ENCODE measurements around the gene ZNF554.

The ZNF554 gene

DNA sequence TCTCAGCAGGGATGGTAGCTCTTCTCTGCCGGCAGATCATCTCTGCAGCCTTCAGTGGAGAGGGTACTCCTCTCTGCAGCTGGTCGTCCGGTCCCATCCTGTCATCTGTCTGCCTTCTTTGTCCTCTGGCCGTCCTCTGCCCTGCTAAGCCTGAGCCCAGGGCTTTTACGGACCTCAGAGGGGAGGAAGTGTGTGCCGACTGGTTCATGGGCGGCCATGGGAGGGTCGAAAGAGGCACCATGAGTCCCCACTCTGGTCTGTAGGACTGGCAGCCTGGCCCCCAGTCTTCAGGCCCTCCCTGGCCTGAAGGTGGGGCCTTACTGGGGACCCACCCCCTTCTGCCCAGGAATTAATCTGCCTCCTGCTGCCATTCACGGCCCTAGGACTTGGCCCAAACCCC lies 4.0 kb downstream of the ZNF554 start:
- H3K27me3 ChIP-seq (ENCODE audit: low read depth, low read length): no peaks in the 10 kb centered on the region
- no peak overlapping the region for H3K4me2 ChIP-seq (ENCODE audit: low read length)
- no peak for TF ChIP-seq EZH2phosphoT487 (IDR thresholded peaks at IDR 0.05; ENCODE audit: low read depth)
- TF ChIP-seq, protein P1, sequence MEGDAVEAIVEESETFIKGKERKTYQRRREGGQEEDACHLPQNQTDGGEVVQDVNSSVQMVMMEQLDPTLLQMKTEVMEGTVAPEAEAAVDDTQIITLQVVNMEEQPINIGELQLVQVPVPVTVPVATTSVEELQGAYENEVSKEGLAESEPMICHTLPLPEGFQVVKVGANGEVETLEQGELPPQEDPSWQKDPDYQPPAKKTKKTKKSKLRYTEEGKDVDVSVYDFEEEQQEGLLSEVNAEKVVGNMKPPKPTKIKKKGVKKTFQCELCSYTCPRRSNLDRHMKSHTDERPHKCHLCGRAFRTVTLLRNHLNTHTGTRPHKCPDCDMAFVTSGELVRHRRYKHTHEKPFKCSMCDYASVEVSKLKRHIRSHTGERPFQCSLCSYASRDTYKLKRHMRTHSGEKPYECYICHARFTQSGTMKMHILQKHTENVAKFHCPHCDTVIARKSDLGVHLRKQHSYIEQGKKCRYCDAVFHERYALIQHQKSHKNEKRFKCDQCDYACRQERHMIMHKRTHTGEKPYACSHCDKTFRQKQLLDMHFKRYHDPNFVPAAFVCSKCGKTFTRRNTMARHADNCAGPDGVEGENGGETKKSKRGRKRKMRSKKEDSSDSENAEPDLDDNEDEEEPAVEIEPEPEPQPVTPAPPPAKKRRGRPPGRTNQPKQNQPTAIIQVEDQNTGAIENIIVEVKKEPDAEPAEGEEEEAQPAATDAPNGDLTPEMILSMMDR (IDR thresholded peaks at IDR 0.05; ENCODE audit: low read depth, low read length): no peak
- H3K36me3 ChIP-seq (replicated peaks; ENCODE audit: low read depth, low read length): peaks cover 19% of the 10 kb centered on the region
- H4K20me1 ChIP-seq (ENCODE audit: insufficient read depth, low read length): no peaks in the 10 kb centered on the region
- peaks cover 3% of the 10 kb centered on the region; the same call in 1 of the 2 replicates for H3K4me1 ChIP-seq (ENCODE audit: low read length)
- H3K27ac ChIP-seq (ENCODE audit: low read length): no peak overlapping the region
- peaks cover 4% of the 10 kb centered on the region for H3K79me2 ChIP-seq (ENCODE audit: low read length)
- H3K4me3 ChIP-seq (ENCODE audit: low read length): no peak overlapping the region
- no peak overlapping the region for H2AFZ ChIP-seq (ENCODE audit: low read depth, low read length)
- H3K9me3 ChIP-seq (ENCODE audit: insufficient read depth, low read length): peaks cover 12% of the 10 kb centered on the region; the same call in 1 of the 2 replicates
- no peak overlapping the region for H3K9ac ChIP-seq (ENCODE audit: low read length)

DNA sequence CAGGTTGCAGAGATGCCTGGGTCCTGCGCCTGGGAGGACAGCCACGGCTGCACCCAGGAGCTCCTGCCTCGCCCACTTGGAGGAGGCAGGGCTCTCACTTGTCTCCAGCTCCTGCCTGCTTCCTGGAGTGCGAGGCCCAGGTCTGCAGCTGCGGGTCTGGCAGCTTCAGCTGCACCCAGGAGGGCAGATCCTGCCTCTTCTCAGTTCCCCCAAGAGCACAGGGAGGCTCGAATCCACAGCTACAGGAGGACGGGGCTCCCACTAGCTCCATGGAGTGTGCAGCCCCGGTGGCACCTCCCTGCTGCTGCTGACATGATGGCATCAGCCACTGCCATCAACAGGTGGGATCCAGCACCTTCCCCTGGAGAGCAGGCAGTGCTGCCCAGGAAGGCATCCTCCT lies 4.5 kb downstream of the ZNF554 start:
- Histone ChIP-seq H3K9me3 (ENCODE audit: insufficient read depth, low read length) (peaks cover 12% of the 10 kb centered on the region; the same call in 1 of the 2 replicates), H3K36me3 (replicated peaks; ENCODE audit: low read depth, low read length) (peaks cover 19% of the 10 kb centered on the region), H3K9ac (ENCODE audit: low read length) (no peak overlapping the region), H2AFZ (ENCODE audit: low read depth, low read length) (no peak overlapping the region), H3K27me3 (ENCODE audit: low read depth, low read length) (no peaks in the 10 kb centered on the region), H3K27ac (ENCODE audit: low read length) (no peak overlapping the region), H3K4me1 (ENCODE audit: low read length) (peaks cover 3% of the 10 kb centered on the region; the same call in 1 of the 2 replicates), H4K20me1 (ENCODE audit: insufficient read depth, low read length) (no peaks in the 10 kb centered on the region), H3K4me2 (ENCODE audit: low read length) (no peak overlapping the region), H3K79me2 (ENCODE audit: low read length) (peaks cover 4% of the 10 kb centered on the region), H3K4me3 (ENCODE audit: low read length) (no peak overlapping the region)
- TF ChIP-seq EZH2phosphoT487 (IDR thresholded peaks at IDR 0.05; ENCODE audit: low read depth): no peak
- TF ChIP-seq, protein P1 (IDR thresholded peaks at IDR 0.05; ENCODE audit: low read depth, low read length): no peak

DNA sequence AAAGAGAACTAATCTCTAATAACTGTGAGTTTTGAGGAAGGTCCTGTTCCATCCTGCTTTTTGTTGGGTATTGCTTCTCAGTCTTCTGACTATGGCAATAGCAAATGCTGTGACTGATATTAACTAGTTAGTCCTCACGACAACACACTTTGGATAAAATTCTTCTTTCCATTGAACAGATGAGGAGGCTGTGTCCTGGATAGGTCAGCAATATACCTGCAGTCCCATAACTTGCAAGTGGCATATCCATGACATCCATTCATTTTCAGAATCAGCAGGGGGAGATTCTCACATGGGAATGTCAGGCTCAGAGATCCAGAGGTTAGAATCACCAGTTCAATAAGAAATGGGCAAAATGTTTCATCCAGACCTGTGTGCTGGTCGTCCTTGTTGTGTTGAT lies 7.4 kb downstream of the ZNF554 start:
- Histone ChIP-seq H3K79me2 (ENCODE audit: low read length) (no peaks in the 10 kb centered on the region), H3K9me3 (ENCODE audit: insufficient read depth, low read length) (peaks cover 12% of the 10 kb centered on the region; the same call in 1 of the 2 replicates), H3K27ac (ENCODE audit: low read length) (no peak overlapping the region), H3K4me3 (ENCODE audit: low read length) (no peak overlapping the region), H3K36me3 (replicated peaks; ENCODE audit: low read depth, low read length) (peaks cover 21% of the 10 kb centered on the region), H3K9ac (ENCODE audit: low read length) (no peak overlapping the region), H4K20me1 (ENCODE audit: insufficient read depth, low read length) (no peaks in the 10 kb centered on the region), H2AFZ (ENCODE audit: low read depth, low read length) (no peak overlapping the region), H3K4me1 (ENCODE audit: low read length) (no peaks in the 10 kb centered on the region), H3K4me2 (ENCODE audit: low read length) (no peak overlapping the region), H3K27me3 (ENCODE audit: low read depth, low read length) (no peaks in the 10 kb centered on the region)
- TF ChIP-seq, protein P1 (IDR thresholded peaks at IDR 0.05; ENCODE audit: low read depth, low read length): no peak
- no peak for TF ChIP-seq EZH2phosphoT487 (IDR thresholded peaks at IDR 0.05; ENCODE audit: low read depth)

DNA sequence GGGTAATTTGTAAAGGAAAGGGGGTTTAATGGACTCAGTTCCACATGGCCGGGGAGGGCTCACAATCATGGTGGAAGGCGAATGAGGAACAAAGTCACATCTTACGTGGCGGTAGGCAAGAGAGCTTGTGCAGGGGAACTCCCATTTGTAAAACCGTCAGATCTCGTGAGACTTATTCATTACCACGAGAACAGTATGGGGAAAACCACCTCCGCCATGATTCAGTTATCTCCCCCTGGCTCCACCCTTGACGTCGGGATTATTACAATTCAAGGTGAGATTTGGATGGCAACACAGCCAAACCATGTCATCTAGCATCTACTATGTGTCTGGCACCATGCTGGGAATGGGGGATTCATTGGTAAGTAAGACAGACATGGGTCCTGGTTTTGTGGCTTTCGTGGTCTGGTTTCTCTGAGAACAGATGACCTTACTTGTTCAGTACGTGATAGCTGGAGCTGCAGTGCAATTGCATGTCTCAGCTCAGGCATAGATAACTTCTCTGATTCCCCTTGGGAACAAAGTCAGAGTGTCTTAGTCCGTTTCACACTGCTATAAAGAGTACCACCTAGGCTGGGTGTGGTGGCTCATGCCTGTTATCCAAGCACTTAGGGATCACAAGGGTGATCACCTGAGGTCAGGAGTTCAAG lies 8.3 kb downstream of the ZNF554 start:
- Histone ChIP-seq H3K4me2 (ENCODE audit: low read length) (no peak overlapping the region), H3K9ac (ENCODE audit: low read length) (no peak overlapping the region), H4K20me1 (ENCODE audit: insufficient read depth, low read length) (no peaks in the 10 kb centered on the region), H3K79me2 (ENCODE audit: low read length) (no peaks in the 10 kb centered on the region), H3K4me3 (ENCODE audit: low read length) (no peak overlapping the region), H3K36me3 (replicated peaks; ENCODE audit: low read depth, low read length) (peaks cover 29% of the 10 kb centered on the region), H2AFZ (ENCODE audit: low read depth, low read length) (no peak overlapping the region), H3K9me3 (ENCODE audit: insufficient read depth, low read length) (peaks cover 22% of the 10 kb centered on the region; the same call in 1 of the 2 replicates), H3K27ac (ENCODE audit: low read length) (no peak overlapping the region), H3K27me3 (ENCODE audit: low read depth, low read length) (no peaks in the 10 kb centered on the region), H3K4me1 (ENCODE audit: low read length) (no peaks in the 10 kb centered on the region)
- TF ChIP-seq EZH2phosphoT487 (IDR thresholded peaks at IDR 0.05; ENCODE audit: low read depth): no peak
- TF ChIP-seq, protein P1 (IDR thresholded peaks at IDR 0.05; ENCODE audit: low read depth, low read length): no peak
